Epidermal melanocyte (primary cell): ENCODE data around the gene AP4M1.

Experiments used
- DNase-seq: peaks from one replicate; pipeline ENCODE4 v3.0.0; 2011; ENCODE audit warnings: low spot score; ENCODE audit not compliant: insufficient read length

The AP4M1 gene

GRCh38 chr7:100087055-100087750 lies 14.2 kb upstream of the AP4M1 start:
- peak; percentile 37 for DNase-seq

- DNase-seq, result no peak
Measured at GRCh38 chr7:100088095-100088620, 13.3 kb upstream of the AP4M1 start.

GRCh38 chr7:100088621-100089457 lies 12.6 kb upstream of the AP4M1 start, which contains the start of gene COPS6:
Gene COPS6 (plus strand): TSS chr7:100088969. CDS start chr7:100088991, 22 bp downstream.
- peak; percentile 73 for DNase-seq

GRCh38 chr7:100089458-100090196 lies 11.8 kb upstream of the AP4M1 start:
- no peak for DNase-seq

GRCh38 chr7:100090527-100091410 lies 10.7 kb upstream of the AP4M1 start:
- no peak for DNase-seq

GRCh38 chr7:100091411-100092181 lies 9.8 kb upstream of the AP4M1 start:
- DNase-seq, result no peak

- no peak for DNase-seq
Measured at GRCh38 chr7:100093054-100093453, 8.4 kb upstream of the AP4M1 start.

- DNase-seq, result no peak
Measured at GRCh38 chr7:100093498-100093897, 7.9 kb upstream of the AP4M1 start.

- DNase-seq, result no peak
Measured at GRCh38 chr7:100093925-100094486, 7.4 kb upstream of the AP4M1 start.

GRCh38 chr7:100095289-100095688 lies 6.2 kb upstream of the AP4M1 start:
- DNase-seq, result no peak

GRCh38 chr7:100095704-100096103 lies 5.7 kb upstream of the AP4M1 start:
- DNase-seq, result no peak

GRCh38 chr7:100098913-100099312 lies 2.5 kb upstream of the AP4M1 start:
- no peak for DNase-seq

- DNase-seq, result no peak
Measured at GRCh38 chr7:100099452-100099851, 2.0 kb upstream of the AP4M1 start.

- peak; percentile 96 for DNase-seq
Measured at GRCh38 chr7:100100420-100101015, 925 bp upstream of the AP4M1 start.

GRCh38 chr7:100102950-100103840 lies 1.8 kb downstream of the AP4M1 start:
- no peak for DNase-seq

GRCh38 chr7:100105534-100105933 lies 4.1 kb downstream of the AP4M1 start:
- DNase-seq, result no peak

- DNase-seq, result no peak
Measured at GRCh38 chr7:100106633-100107032, 5.2 kb downstream of the AP4M1 start.

GRCh38 chr7:100107125-100107737 lies 5.8 kb downstream of the AP4M1 start:
- no peak for DNase-seq
